GM18873 (cell line): ENCODE results near the gene ANKRD50.

Source experiments
- ATAC-seq: cut with Tn5 transposase; IDR thresholded peaks from one replicate; pipeline ENCODE4 v1.9.1; 2021; ENCODE audit warnings: mild to moderate bottlenecking, moderate library complexity, moderate number of reproducible peaks; ENCODE audit not compliant: unreplicated experiment, low FRiP score

ANKRD50 gene

GRCh38 chr4:124640022-124640730 is 72.4 kb downstream of the ANKRD50 start:
- ATAC-seq = no peak

GRCh38 chr4:124637321-124637720 is 75.2 kb downstream of the ANKRD50 start:
- no peak for ATAC-seq

- ATAC-seq = no peak
These were observed 75.7 kb downstream of the ANKRD50 start for GRCh38 chr4:124636788-124637187.

- ATAC-seq = no peak
These were observed 77.2 kb downstream of the ANKRD50 start for GRCh38 chr4:124635331-124635730.

- ATAC-seq = no peak
These were observed 79.1 kb downstream of the ANKRD50 start for GRCh38 chr4:124633285-124633941.

GRCh38 chr4:124632439-124632838 is 80.1 kb downstream of the ANKRD50 start:
- ATAC-seq = no peak

- peak; percentile 53 for ATAC-seq
These were observed 80.8 kb downstream of the ANKRD50 start for GRCh38 chr4:124631760-124632159.

- no peak for ATAC-seq
These were observed 82.9 kb downstream of the ANKRD50 start for GRCh38 chr4:124629681-124630080.
